HUES6 (cell line): ENCODE measurements around the gene PHC2.

ENCODE experiments used
- H3K27ac ChIP-seq: 2 replicates; pipeline ENCODE4 v1.7.0; 2013; ENCODE audit warnings: low read depth, mild to moderate bottlenecking, low read length, inconsistent platforms
- H3K27me3 ChIP-seq: 2 replicates; pipeline ENCODE4 v1.6.1; 2013; ENCODE audit warnings: low read length; ENCODE audit not compliant: control insufficient read depth, insufficient read depth
- H3K36me3 ChIP-seq: 2 replicates; pipeline ENCODE4 v1.6.1; 2013; ENCODE audit warnings: low read length; ENCODE audit not compliant: control insufficient read depth, insufficient read depth
- H3K4me1 ChIP-seq: 2 replicates; pipeline ENCODE4 v1.6.1; 2013; ENCODE audit warnings: low read length; ENCODE audit not compliant: control insufficient read depth, insufficient read depth
- H3K4me3 ChIP-seq: 2 replicates; pipeline ENCODE4 v1.5.1; 2013; ENCODE audit warnings: low read depth, low read length
- H3K9ac ChIP-seq: one replicate; pipeline ENCODE4 v1.6.1; 2013; ENCODE audit warnings: mild to moderate bottlenecking, low read length
- H3K9me3 ChIP-seq: 2 replicates; pipeline ENCODE4 v1.6.1; 2013; ENCODE audit warnings: low read depth, low read length; ENCODE audit not compliant: control insufficient read depth, insufficient read depth

The PHC2 gene

DNA sequence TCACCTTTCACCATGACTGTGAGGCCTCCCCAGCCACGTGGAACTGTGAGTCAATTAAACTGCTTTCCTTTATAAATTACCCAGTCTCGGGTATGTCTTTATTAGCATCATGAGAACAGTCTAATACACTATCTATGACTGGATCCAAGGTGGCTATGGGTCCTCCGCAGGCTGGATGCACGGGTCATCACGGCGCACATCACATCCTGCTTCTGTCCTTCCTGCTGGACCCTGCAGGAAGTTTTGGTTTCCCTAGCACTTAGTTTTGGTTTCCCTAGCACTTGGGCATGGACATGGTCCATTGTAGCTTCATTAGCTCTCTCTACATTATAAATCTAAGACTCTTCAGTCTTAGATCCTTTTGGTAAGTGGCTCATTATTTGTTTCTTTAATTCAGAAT is 14.2 kb upstream of the PHC2 start:
- no peaks in the 10 kb centered on the region for H3K9me3 ChIP-seq
- no peak overlapping the region for H3K4me3 ChIP-seq
- no peaks in the 10 kb centered on the region; the same call in 1 of the 2 replicates for H3K27me3 ChIP-seq
- no peaks in the 10 kb centered on the region for H3K36me3 ChIP-seq
- peaks cover 7% of the 10 kb centered on the region; the same call in 1 of the 2 replicates for H3K4me1 ChIP-seq
- no peak overlapping the region for H3K9ac ChIP-seq
- no peak overlapping the region for H3K27ac ChIP-seq

DNA sequence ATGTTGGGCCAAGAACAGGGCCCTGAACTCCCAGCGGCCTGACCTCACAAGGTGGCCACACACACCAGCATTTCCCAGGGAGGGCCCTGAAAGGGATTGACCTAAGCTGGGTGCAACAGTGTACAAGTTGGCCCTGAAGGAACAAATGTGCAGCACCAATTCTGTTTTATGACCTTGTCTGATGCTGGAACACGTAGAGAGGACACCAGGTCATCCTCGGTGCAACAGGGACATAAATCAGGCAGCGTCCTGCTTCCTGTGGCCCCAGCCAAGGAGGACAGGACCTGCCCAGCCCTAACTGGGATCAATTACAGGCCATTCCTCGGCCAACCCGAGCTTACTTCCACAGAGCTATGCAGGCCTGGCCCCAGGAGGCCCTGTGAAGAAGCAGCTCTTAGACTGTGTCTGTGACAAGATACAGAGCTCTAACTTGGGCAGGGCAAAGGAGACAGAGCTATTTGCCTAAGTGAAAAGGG is 12.8 kb upstream of the PHC2 start:
- Histone ChIP-seq H3K27me3 (no peaks in the 10 kb centered on the region; the same call in 1 of the 2 replicates), H3K4me3 (no peak overlapping the region), H3K4me1 (peaks cover 14% of the 10 kb centered on the region; the same call in 1 of the 2 replicates), H3K9ac (no peak overlapping the region), H3K9me3 (no peaks in the 10 kb centered on the region), H3K36me3 (no peaks in the 10 kb centered on the region), H3K27ac (no peak overlapping the region)

DNA sequence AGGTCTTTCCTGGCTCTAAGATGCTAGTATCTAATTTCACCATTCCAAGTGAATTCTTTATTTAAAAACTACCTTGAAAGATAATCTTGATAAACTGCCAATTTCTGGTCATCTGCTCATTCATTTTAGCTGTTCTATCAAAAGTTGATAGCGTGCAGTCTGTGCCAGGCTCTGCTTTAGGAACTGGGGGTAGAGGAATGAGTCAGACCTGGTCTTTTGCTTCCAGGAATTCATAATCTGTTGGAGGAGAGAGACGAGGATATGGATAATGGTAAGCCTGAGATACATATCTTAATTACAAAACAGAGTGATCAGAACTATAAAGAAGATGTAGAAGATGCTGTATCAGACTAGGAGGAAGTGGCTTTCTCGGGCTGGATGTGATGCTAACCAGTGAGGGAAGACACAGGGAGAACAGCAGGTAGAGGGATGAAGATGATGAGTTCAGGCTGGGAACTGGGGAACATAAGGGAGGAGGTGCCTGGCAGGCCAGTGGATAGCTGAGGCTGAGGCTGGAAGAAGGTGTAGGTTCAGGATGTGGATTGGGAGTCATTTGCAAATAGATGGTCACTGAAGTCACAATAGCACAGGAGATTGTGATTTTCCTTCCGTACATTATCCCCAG is 12.3 kb upstream of the PHC2 start:
- H3K4me3 ChIP-seq: no peak overlapping the region
- H3K36me3 ChIP-seq: no peaks in the 10 kb centered on the region
- H3K9me3 ChIP-seq: no peaks in the 10 kb centered on the region
- no peak overlapping the region for H3K27ac ChIP-seq
- no peak overlapping the region for H3K9ac ChIP-seq
- H3K27me3 ChIP-seq: no peaks in the 10 kb centered on the region; the same call in 1 of the 2 replicates
- peaks cover 14% of the 10 kb centered on the region; the same call in 1 of the 2 replicates for H3K4me1 ChIP-seq

DNA sequence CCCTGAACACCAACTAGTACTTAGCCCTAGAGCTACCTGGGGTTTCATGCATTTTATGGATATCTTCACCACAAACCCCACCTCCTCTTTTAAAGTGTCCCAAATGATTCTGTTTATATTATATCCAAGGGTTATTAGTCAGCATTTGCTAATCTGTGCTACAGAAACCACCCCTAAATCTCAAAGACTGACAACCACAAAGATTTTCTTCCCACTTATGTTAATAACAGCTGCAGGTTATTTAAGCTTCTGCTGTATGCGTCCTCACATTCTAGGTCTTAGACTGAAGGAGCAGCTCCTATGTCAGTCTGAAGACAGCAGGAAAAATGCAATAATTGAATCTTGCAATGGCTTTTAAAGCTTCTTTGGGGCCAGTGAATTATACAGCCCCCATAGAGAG is 11.2 kb upstream of the PHC2 start:
- no peaks in the 10 kb centered on the region for H3K36me3 ChIP-seq
- H3K4me3 ChIP-seq: no peak overlapping the region
- H3K27ac ChIP-seq: no peak overlapping the region
- no peaks in the 10 kb centered on the region for H3K9me3 ChIP-seq
- no peaks in the 10 kb centered on the region for H3K27me3 ChIP-seq
- peaks cover 14% of the 10 kb centered on the region; the same call in 1 of the 2 replicates for H3K4me1 ChIP-seq
- H3K9ac ChIP-seq: no peak overlapping the region

DNA sequence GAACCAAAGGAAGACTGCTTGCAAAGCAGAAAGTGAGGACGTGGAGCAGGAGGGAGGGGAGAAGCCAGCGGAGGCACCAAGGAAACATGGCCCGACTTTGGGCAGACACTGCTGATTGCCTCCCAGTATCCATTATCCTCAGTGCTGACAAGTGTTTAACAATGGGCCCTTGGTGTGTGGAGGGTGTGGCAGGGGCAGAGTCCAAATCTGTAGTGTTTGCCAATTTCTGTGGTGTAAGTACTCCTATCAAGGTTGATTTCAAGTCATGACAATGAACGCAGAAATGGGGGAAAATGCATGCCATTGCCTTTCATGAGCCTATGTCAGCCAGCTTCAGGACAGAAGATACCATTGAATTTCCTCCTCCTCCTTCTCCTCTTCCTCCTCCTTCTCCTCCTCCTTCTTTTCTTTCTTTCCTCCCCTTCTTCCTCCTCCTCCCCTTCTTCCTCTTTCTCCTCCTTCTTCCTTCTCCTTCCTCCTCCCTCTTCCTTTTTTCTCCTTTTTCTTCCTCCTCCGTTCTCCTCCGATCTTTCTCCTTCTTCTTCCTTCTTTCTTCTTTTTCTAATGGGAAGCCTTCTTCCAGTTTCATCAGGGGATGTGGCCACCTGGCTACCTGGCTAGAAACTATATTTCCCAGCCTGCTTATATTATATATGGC is 10.3 kb upstream of the PHC2 start:
- Histone ChIP-seq H3K9ac (no peak overlapping the region), H3K9me3 (no peaks in the 10 kb centered on the region), H3K4me1 (peaks cover 14% of the 10 kb centered on the region; the same call in 1 of the 2 replicates), H3K4me3 (no peak overlapping the region), H3K36me3 (no peaks in the 10 kb centered on the region), H3K27ac (no peak overlapping the region), H3K27me3 (no peaks in the 10 kb centered on the region)

DNA sequence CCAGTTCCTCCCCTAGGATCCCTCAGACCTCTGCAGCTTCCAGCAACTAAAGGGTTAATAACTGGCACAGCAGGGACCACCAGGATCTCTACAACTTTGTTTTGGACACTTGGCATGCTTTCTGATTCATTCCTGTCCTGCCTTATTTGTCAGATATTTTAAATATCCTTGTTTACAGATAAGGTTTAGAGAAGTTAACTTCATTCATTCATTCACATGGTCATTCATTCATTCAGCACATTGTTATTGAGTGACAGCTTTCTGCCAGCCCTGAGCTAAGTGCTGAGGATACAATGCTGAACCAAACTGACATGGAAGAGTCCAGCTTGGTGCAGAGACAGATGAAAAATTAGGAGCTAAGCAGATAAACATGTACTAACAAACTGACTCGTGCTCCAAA is 8.8 kb upstream of the PHC2 start:
- peaks cover 20% of the 10 kb centered on the region; the same call in 1 of the 2 replicates for H3K4me1 ChIP-seq

DNA sequence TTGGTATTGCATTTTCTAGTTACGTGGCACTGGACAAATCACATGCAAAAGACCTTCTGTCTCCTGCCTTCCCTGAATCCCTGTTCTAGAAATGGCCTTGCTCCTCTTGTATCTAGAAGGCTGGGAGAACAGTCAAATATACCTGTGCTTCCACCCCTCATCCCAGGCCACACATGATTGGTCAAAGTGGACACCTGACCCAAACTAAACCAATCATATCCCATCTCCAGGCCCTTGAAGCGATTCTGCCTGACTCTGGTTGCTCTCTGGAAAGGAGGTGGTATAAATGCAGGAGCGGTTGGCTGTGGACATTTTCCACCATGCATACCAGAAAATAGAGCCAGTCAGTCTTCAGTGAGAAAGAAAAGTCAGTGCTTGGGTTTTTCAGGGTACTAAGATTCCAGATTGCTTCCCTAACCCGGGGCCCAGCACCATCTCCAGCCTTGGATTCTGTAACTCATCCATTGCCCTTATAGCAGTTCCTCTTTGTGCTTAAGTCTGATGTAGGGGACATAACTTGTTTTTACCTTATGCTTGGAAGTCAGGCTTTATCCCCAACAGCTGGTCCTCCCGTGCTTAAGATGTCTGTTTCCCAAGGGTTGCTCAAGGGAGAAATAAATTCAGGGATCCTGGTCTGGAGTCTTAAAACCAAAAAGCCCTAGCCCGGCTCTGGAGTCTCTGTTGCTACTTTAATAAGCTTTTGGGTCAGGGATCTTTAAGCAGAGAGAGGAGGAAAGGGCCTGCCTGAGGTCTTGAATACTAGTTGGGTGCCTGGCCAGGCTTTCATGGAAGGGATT is 7.7 kb upstream of the PHC2 start:
- Histone ChIP-seq H3K27me3 (no peaks in the 10 kb centered on the region), H3K4me1 (peaks cover 22% of the 10 kb centered on the region; the same call in 1 of the 2 replicates), H3K9me3 (no peaks in the 10 kb centered on the region), H3K9ac (no peak overlapping the region), H3K27ac (no peak overlapping the region), H3K36me3 (no peaks in the 10 kb centered on the region), H3K4me3 (no peak overlapping the region)

More for the DNA sequence above, 8.8 kb upstream of the PHC2 start:
- Histone ChIP-seq H3K36me3 (no peaks in the 10 kb centered on the region), H3K4me3 (no peak overlapping the region), H3K9ac (no peak overlapping the region), H3K27ac (no peak overlapping the region), H3K9me3 (no peaks in the 10 kb centered on the region), H3K27me3 (no peaks in the 10 kb centered on the region)

DNA sequence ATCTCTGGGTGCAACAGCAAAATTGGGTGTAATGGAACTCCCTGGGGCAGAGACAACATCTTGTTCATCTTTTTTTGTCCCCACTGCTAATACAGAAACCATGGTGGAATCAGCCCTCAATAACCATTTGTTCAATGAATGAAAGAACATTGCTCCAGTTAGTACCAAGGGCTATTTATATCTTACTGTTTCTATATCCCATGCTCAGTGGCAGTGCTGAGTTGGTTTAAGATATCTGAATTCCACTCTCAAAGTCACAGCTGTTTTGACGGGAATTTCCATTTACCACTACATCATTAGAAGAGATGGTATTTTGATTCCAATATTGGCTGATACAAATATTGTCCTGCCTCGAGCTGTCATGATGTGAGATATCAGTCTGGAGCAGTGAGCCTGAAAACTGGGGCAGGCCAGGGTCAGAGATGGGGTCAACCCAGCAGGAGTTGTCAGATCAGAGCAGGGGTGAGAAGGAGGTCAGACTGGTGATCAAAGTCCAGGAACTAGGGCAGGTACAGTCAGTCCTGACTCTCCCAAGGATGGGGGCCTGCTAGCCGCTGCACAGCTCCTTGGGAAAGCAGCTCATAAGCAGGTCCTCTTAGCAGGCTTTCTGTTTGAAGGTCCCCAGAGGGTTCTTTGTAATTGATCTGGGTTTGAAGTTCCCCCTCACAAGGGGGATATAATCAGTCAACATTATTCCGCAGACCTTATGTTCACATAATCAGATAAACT is 5.8 kb upstream of the PHC2 start:
- Histone ChIP-seq H3K9me3 (no peaks in the 10 kb centered on the region), H3K9ac (no peak overlapping the region), H3K27me3 (peaks cover 3% of the 10 kb centered on the region; the same call in 1 of the 2 replicates), H3K4me3 (no peak overlapping the region), H3K36me3 (no peaks in the 10 kb centered on the region), H3K27ac (no peak overlapping the region), H3K4me1 (peaks cover 20% of the 10 kb centered on the region; the same call in 1 of the 2 replicates)

DNA sequence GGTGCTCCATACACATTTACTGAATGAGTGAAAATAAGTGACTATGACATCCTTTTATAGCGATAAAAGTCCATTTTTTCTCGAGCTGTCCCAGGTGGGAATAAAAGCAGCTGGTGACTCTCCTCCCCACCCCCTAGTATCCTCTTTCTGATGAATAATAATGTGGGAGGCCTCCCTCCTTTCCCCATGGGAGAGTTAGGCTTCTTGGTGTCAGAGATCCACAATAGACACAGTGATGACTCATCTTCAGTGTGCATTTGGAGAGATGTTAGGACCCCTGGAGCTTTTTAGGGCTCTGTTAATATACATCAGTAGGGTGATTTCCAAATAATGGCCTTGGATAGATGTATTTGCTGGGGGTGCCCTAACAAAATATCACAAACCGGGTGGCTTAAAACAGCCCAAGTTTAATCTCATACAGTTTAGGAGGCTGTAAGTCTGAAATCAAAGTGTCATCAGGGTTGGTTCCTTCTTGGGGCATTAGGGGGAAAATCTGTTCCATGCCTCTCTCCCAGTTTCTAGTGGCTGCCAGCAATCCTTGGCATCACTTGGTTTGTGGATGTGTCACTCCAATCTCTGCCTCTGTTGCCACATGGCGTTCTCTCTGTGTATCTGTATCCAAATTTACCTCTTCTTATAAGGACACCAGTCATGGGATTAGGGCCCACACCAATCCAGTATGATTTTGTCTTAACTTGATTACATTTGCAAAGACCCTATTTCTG is 4.4 kb upstream of the PHC2 start:
- peaks cover 24% of the 10 kb centered on the region; the same call in 1 of the 2 replicates for H3K4me1 ChIP-seq

DNA sequence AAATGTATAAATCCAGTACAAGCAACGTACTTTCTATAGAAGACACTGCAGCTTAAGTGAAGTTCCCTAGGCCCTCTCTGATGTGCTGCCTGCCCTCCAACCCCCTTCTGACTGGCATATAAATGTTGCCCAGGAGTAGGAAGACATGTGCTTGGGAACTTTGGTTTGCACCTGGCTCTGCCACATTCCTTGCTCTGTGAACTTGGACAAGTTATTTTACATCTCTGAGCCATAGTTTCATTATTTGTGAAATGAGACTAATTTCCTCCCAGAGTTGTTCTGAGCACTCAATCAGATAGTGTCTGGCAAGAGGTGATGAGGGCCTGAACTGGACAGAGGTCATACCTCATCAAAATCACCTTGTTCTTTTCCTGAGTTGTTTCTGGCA is 3.5 kb upstream of the PHC2 start:
- Histone ChIP-seq H3K9ac (no peak overlapping the region), H3K36me3 (no peaks in the 10 kb centered on the region), H3K27ac (no peak overlapping the region), H3K27me3 (peaks cover 20% of the 10 kb centered on the region), H3K4me3 (no peak overlapping the region), H3K4me1 (peaks cover 26% of the 10 kb centered on the region), H3K9me3 (no peaks in the 10 kb centered on the region)

More for the DNA sequence above, 4.4 kb upstream of the PHC2 start:
- Histone ChIP-seq H3K27me3 (peaks cover 11% of the 10 kb centered on the region), H3K36me3 (no peaks in the 10 kb centered on the region), H3K9ac (no peak overlapping the region), H3K9me3 (no peaks in the 10 kb centered on the region), H3K27ac (no peak overlapping the region), H3K4me3 (no peak overlapping the region)
